Skeletal muscle tissue (tissue), 4 donors: ENCODE measurements around the gene CLIC5. TPM values are rescaled to one million over a fixed set of nuclear protein-coding genes. Genes with fewer than 3 reads are reported as not detected.
A peak's percentile ranks its signal among the peaks of the same experiment; 100 is the strongest.

ENCODE experiments used
- H3K27ac ChIP-seq: one replicate; pipeline ENCODE4 v1.7.0; 2013; ENCODE audit warnings: mild to moderate bottlenecking, low read depth, low read length, inconsistent platforms
- H3K27me3 ChIP-seq, 3 donors: one replicate each; pipeline ENCODE4 v1.7.0; 2013; ENCODE audit warnings: low read length in 3 of 3; ENCODE audit not compliant: control insufficient read depth in 3 of 3, insufficient read depth in 3 of 3
- H3K36me3 ChIP-seq, 3 donors: one replicate each; pipeline ENCODE4 v1.7.0; 2013; ENCODE audit warnings: low read length in 3 of 3; ENCODE audit not compliant: control insufficient read depth in 3 of 3, insufficient read depth in 3 of 3
- H3K4me1 ChIP-seq, 3 donors: one replicate each; pipeline ENCODE4 v1.7.0; 2013; ENCODE audit warnings: low read length in 3 of 3, mild to moderate bottlenecking in 3 of 3; ENCODE audit not compliant: control insufficient read depth in 3 of 3, insufficient read depth in 3 of 3
- H3K4me3 ChIP-seq, 3 donors: one replicate each; pipeline ENCODE4 v1.7.0; 2013; ENCODE audit warnings: low read length in 3 of 3
- H3K9ac ChIP-seq, 3 donors: one replicate each; pipeline ENCODE4 v1.7.0; 2013; ENCODE audit warnings: low read length in 3 of 3, mild to moderate bottlenecking in 3 of 3, moderate library complexity in 2 of 3, low read depth in 1 of 3
- H3K9me3 ChIP-seq, 3 donors: one replicate each; pipeline ENCODE4 v1.7.0; 2013; ENCODE audit warnings: low read length in 3 of 3; ENCODE audit not compliant: control insufficient read depth in 3 of 3
- total RNA-seq: library from RNA; depleted of rRNA; stranded (reverse); fragments of >200 nt; gene quantifications from one replicate; pipeline ENCODE4 v1.2.3, GENCODE V29; 2014
- donor health status: Osteomylitis.

CLIC5 gene
- total RNA-seq, 1 donor from 2014 or later: 7.8 TPM

GRCh38 chr6:46053039-46053933, 37.6 kb upstream of the CLIC5 start:
- Histone ChIP-seq H3K4me3 (peak overlapping the region; percentile 4 to 35 (median 20)), H3K9me3 (no peaks in the 10 kb centered on the region), H3K9ac (peak overlapping the region in 2 of 3 donors; percentile 30 to 60), H3K36me3 (no peaks in the 10 kb centered on the region), H3K4me1 (peaks cover 24 to 47% (median 37%) of the 10 kb centered on the region in 3 donors), H3K27me3 (no peaks in the 10 kb centered on the region), H3K27ac (peak overlapping the region; percentile 92)

- Histone ChIP-seq H3K27me3 (no peaks in the 10 kb centered on the region), H3K4me1 (peaks cover 24 to 49% (median 39%) of the 10 kb centered on the region in 3 donors), H3K36me3 (no peaks in the 10 kb centered on the region), H3K9ac (peak overlapping the region in 1 of 3 donors; percentile 24), H3K9me3 (no peaks in the 10 kb centered on the region), H3K4me3 (no peak overlapping the region), H3K27ac (peak overlapping the region; percentile 92)
Observed at GRCh38 chr6:46052479-46052878, 36.8 kb upstream of the CLIC5 start.

GRCh38 chr6:46051962-46052361, 36.3 kb upstream of the CLIC5 start:
- H3K4me1 ChIP-seq: peaks cover 24 to 51% (median 39%) of the 10 kb centered on the region in 3 donors
- no peaks in the 10 kb centered on the region for H3K9me3 ChIP-seq
- H3K36me3 ChIP-seq: no peaks in the 10 kb centered on the region
- no peak overlapping the region for H3K4me3 ChIP-seq
- H3K27ac ChIP-seq: peak overlapping the region; percentile 92
- H3K27me3 ChIP-seq: no peaks in the 10 kb centered on the region
- H3K9ac ChIP-seq: no peak overlapping the region

GRCh38 chr6:46050845-46051405, 35.3 kb upstream of the CLIC5 start:
- Histone ChIP-seq H3K36me3 (no peaks in the 10 kb centered on the region), H3K4me3 (no peak overlapping the region), H3K9ac (no peak overlapping the region), H3K27ac (peak overlapping the region; percentile 92), H3K4me1 (peaks cover 24 to 61% (median 43%) of the 10 kb centered on the region in 3 donors), H3K27me3 (no peaks in the 10 kb centered on the region), H3K9me3 (no peaks in the 10 kb centered on the region)

GRCh38 chr6:46048646-46049297, 33.1 kb upstream of the CLIC5 start:
- Histone ChIP-seq H3K36me3 (no peaks in the 10 kb centered on the region), H3K27ac (peak overlapping the region; percentile 48), H3K27me3 (no peaks in the 10 kb centered on the region), H3K4me1 (peaks cover 33 to 67% (median 53%) of the 10 kb centered on the region in 3 donors), H3K9me3 (no peaks in the 10 kb centered on the region), H3K9ac (no peak overlapping the region), H3K4me3 (no peak overlapping the region)

GRCh38 chr6:46046558-46047174, 31.0 kb upstream of the CLIC5 start:
- H3K27me3 ChIP-seq: no peaks in the 10 kb centered on the region
- H3K9ac ChIP-seq: no peak overlapping the region
- no peaks in the 10 kb centered on the region for H3K9me3 ChIP-seq
- no peaks in the 10 kb centered on the region for H3K36me3 ChIP-seq
- H3K27ac ChIP-seq: peak overlapping the region; percentile 28
- H3K4me3 ChIP-seq: no peak overlapping the region
- H3K4me1 ChIP-seq: peaks cover 21 to 58% (median 40%) of the 10 kb centered on the region in 3 donors

- Histone ChIP-seq H3K4me3 (no peak overlapping the region), H3K4me1 (peaks cover 21 to 51% (median 40%) of the 10 kb centered on the region in 3 donors), H3K9ac (peak overlapping the region; percentile 7 to 60 (median 15)), H3K27me3 (no peaks in the 10 kb centered on the region), H3K36me3 (no peaks in the 10 kb centered on the region), H3K27ac (peak overlapping the region; percentile 77), H3K9me3 (no peaks in the 10 kb centered on the region)
Observed at GRCh38 chr6:46044881-46045617, 29.4 kb upstream of the CLIC5 start.

- H3K27me3 ChIP-seq: no peaks in the 10 kb centered on the region
- H3K27ac ChIP-seq: no peak overlapping the region
- H3K4me1 ChIP-seq: peaks cover 21 to 37% (median 31%) of the 10 kb centered on the region in 3 donors
- H3K36me3 ChIP-seq: no peaks in the 10 kb centered on the region
- no peak overlapping the region for H3K4me3 ChIP-seq
- no peak overlapping the region for H3K9ac ChIP-seq
- H3K9me3 ChIP-seq: no peaks in the 10 kb centered on the region
Observed at GRCh38 chr6:46042355-46042999, 26.8 kb upstream of the CLIC5 start.

- Histone ChIP-seq H3K4me1 (peaks cover 20 to 23% (median 23%) of the 10 kb centered on the region in 3 donors), H3K36me3 (no peaks in the 10 kb centered on the region), H3K4me3 (no peak overlapping the region), H3K9ac (no peak overlapping the region), H3K27me3 (no peaks in the 10 kb centered on the region), H3K27ac (no peak overlapping the region), H3K9me3 (no peaks in the 10 kb centered on the region)
Observed at GRCh38 chr6:46040288-46040687, 24.6 kb upstream of the CLIC5 start.
